SK-N-SH treated with all-trans-retinoic acid at 6 μM for 48 hours (cell line): ENCODE results near the gene GABBR2.

ENCODE experiments used
- ARNTL ChIP-seq: fragments of 450-650 bp; formaldehyde crosslinking; IDR thresholded peaks from 2 replicates; pipeline ENCODE4 v1.5.0; 2020; ENCODE audit warnings: low read depth, mild to moderate bottlenecking, moderate library complexity, borderline replicate concordance
- CREB5 ChIP-seq: fragments of 250-450 bp; sonication (Bioruptor Pico); IDR thresholded peaks from 2 replicates; pipeline ENCODE4 v1.5.1; 2020; ENCODE audit warnings: low read depth, mild to moderate bottlenecking, moderate library complexity
- RARB ChIP-seq: fragments of 250-450 bp; sonication (Bioruptor Pico); IDR thresholded peaks from 2 replicates; pipeline ENCODE4 v1.8.0; 2021; ENCODE audit warnings: mild to moderate bottlenecking, moderate library complexity
- TSHZ2 ChIP-seq: fragments of 250-450 bp; sonication (Bioruptor Pico); IDR thresholded peaks from 2 replicates; pipeline ENCODE4 v1.5.0; 2020; ENCODE audit warnings: mild to moderate bottlenecking, moderate library complexity
- ZC3H10 ChIP-seq: fragments of 250-450 bp; sonication (Bioruptor Pico); IDR thresholded peaks from 2 replicates; pipeline ENCODE4 v1.5.1; 2021; ENCODE audit warnings: mild to moderate bottlenecking, moderate library complexity
- ZNF565 ChIP-seq: fragments of 450-650 bp; formaldehyde crosslinking; conservative IDR thresholded peaks from 2 replicates; pipeline ENCODE4 v1.5.0; 2020; ENCODE audit warnings: low read depth, mild to moderate bottlenecking, moderate library complexity

- no peak for TF ChIP-seq TSHZ2 (CRISPR knock-in tag)
- no peak for TF ChIP-seq ZC3H10
- TF ChIP-seq CREB5 (CRISPR knock-in tag): no peak
- TF ChIP-seq ARNTL: no peak
- TF ChIP-seq RARB (CRISPR knock-in tag): no peak
- no peak for TF ChIP-seq ZNF565 (CRISPR knock-in tag)
These were observed 34.6 kb upstream of the GABBR2 start for GRCh38 chr9:98743329-98743728.
